Psoas muscle (tissue), 8 donors: ENCODE data around the gene GSG1L. TPM values are rescaled to one million over a fixed set of nuclear protein-coding genes. Genes with fewer than 3 reads are reported as not detected.

Experiments
- ATAC-seq, 4 donors: fragments of 200-7000 bp; cut with Tn5 transposase; one replicate each; pipeline ENCODE4 v1.9.1; 2020; ENCODE audit warnings: moderate library complexity in 3 of 4, mild to moderate bottlenecking in 2 of 4
- DNase-seq, 2 donors: peaks; one replicate each; pipeline ENCODE4 v3.0.0-alpha.2; 2020
- H3K27ac ChIP-seq: fragments of 200-600 bp; one replicate; pipeline ENCODE4 v1.8.0; 2022
- H3K27me3 ChIP-seq, 3 donors: fragments of 200-600 bp in 1 of 3; one replicate each; pipeline versions ENCODE4 v1.6.1 to v1.8.0; 2013 to 2022; ENCODE audit warnings: low read length in 2 of 3, mild to moderate bottlenecking in 2 of 3, moderate library complexity in 1 of 3; ENCODE audit not compliant: insufficient read depth in 3 of 3
- H3K36me3 ChIP-seq, 2 donors: fragments of 200-600 bp in 1 of 2; one replicate each; pipeline versions ENCODE4 v1.6.1 to v1.8.0; 2013 to 2022; ENCODE audit warnings: low read depth in 1 of 2, mild to moderate bottlenecking in 1 of 2, moderate library complexity in 1 of 2; ENCODE audit not compliant: insufficient read depth in 1 of 2
- H3K4me1 ChIP-seq: fragments of 200-600 bp; one replicate; pipeline ENCODE4 v1.8.0; 2022
- H3K4me3 ChIP-seq: fragments of 200-600 bp; one replicate; pipeline ENCODE4 v1.8.0; 2022; ENCODE audit warnings: mild to moderate bottlenecking
- H3K9me3 ChIP-seq: fragments of 200-600 bp; one replicate; pipeline ENCODE4 v1.8.0; 2022
- CTCF ChIP-seq: fragments of 200-600 bp; IDR thresholded peaks from one replicate; pipeline ENCODE4 v1.8.0; 2022; ENCODE audit warnings: antibody characterized with exemption
- WGBS, 3 donors: extraction: QIAGEN DNeasy Blood & Tissue Kit; methylation state at CpG; one replicate each; pipeline versions ENCODE4 v1.1.6 to v1.1.7; 2013; 5-methylcytosine and 5-hydroxymethylcytosine counted together
- intact Hi-C, 2 donors: fragments of 100-400 bp; cut with DNase I; formaldehyde crosslinking; loops; one replicate each; pipeline versions ENCODE4 v1.11.0 to v1.14.2; 2022
- polyA plus RNA-seq, 3 donors: library from polyadenylated mRNA; stranded (reverse); fragments of 200-250 nt; gene quantifications; one replicate each; pipeline ENCODE4 v1.2.3, GENCODE V29; 2013
- total RNA-seq, 4 donors: library from RNA; stranded (reverse); fragmentation: NEBNext Ultra II Directional in 2 of 4; extraction: Animal tissue kit (Norgen Biotek cat#: 25700) in 2 of 4; gene quantifications; one replicate each; pipeline versions ENCODE4 v1.2.1 to v1.2.4, GENCODE V29; 2021 to 2023
- donor health status: healthy with polysubstance abuse.
- donor health status: DM: no; HTN: no; CAD: no; lungs with moderate emphysema.
- donor health status: Bipolar disorder and iron deficiency.
- donor health status: healthy.
- donor health status: DM: yes; HTN: yes; CAD: no.
- donor health status: DM: no; HTN: no; CAD: no.
- donor health status: DM: no; HTN: no; CAD: no.
- donor health status: DM: yes; HTN: yes; CAD: no.

The GSG1L gene
- total and polyA plus RNA-seq, 7 donors: 0.04 to 0.17 (median 0.08) TPM; not detected in 2

- H3K4me1 ChIP-seq: no peaks in the 10 kb centered on the region
- peaks cover 13% of the 10 kb centered on the region for H3K9me3 ChIP-seq
- H3K36me3 ChIP-seq: no peaks in the 10 kb centered on the region
- 96 to 100% (median 97%) methylated on average over 3 of the region's 3 CpGs for WGBS, 3 donors
- TF ChIP-seq CTCF: no peak
- DNase-seq (no peak), ATAC-seq (no peak)
- no peak overlapping the region for H3K4me3 ChIP-seq
- no peaks in the 10 kb centered on the region for H3K27me3 ChIP-seq
- intact Hi-C loops: no loop called here
- H3K27ac ChIP-seq: no peak overlapping the region
Measured at GRCh38 chr16:27993587-27993986, 69.9 kb downstream of the GSG1L start.

GRCh38 chr16:27991876-27992275, 71.6 kb downstream of the GSG1L start:
- Histone ChIP-seq H3K27ac (no peak overlapping the region), H3K36me3 (no peaks in the 10 kb centered on the region), H3K27me3 (no peaks in the 10 kb centered on the region), H3K4me1 (no peaks in the 10 kb centered on the region), H3K9me3 (peaks cover 13% of the 10 kb centered on the region), H3K4me3 (no peak overlapping the region)
- no peak for TF ChIP-seq CTCF
- intact Hi-C loops: no loop called here
- no peak for DNase-seq
- WGBS, 3 donors: 79 to 99% (median 86%) methylated on average over 9 of the region's 9 CpGs
- ATAC-seq: no peak

- no peak for TF ChIP-seq CTCF
- Histone ChIP-seq H3K27ac (no peak overlapping the region), H3K27me3 (no peaks in the 10 kb centered on the region), H3K36me3 (no peaks in the 10 kb centered on the region), H3K4me3 (no peak overlapping the region), H3K9me3 (peaks cover 4% of the 10 kb centered on the region), H3K4me1 (no peaks in the 10 kb centered on the region)
- ATAC-seq (no peak), DNase-seq (no peak)
- WGBS, 3 donors: 93 to 96% (median 95%) methylated on average over 5 of the region's 5 CpGs
- intact Hi-C loops: no loop called here
Measured at GRCh38 chr16:27985981-27986380, 77.5 kb downstream of the GSG1L start.

DNA sequence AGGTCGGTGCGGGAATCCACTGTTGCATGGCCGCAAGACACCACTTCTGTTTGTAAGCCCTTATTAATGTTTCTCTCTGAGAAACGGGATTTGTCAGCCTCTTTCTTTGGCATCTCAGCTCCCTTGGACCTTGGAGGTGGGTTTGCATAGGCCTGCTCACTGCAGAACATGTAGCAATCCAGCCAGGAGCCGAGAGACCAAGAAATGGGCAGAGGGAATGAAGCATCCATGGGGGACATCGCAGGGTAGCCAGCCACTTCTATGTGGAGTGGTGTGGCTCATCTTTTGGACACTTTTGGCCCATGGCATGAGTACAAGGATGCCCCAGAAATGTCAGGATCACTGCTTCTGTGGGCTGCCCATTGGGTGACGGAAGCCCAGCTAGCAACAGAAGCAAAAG, 79.4 kb downstream of the GSG1L start:
- ATAC-seq (no peak), DNase-seq (no peak)
- no peak overlapping the region for H3K4me3 ChIP-seq
- no peak for TF ChIP-seq CTCF
- 86 to 90% (median 89%) methylated on average over 7 of the region's 7 CpGs for WGBS, 3 donors
- no peaks in the 10 kb centered on the region for H3K4me1 ChIP-seq
- intact Hi-C loops: no loop called here
- peaks cover 4% of the 10 kb centered on the region for H3K9me3 ChIP-seq
- H3K27ac ChIP-seq: no peak overlapping the region
- H3K27me3 ChIP-seq: no peaks in the 10 kb centered on the region
- no peaks in the 10 kb centered on the region for H3K36me3 ChIP-seq

DNA sequence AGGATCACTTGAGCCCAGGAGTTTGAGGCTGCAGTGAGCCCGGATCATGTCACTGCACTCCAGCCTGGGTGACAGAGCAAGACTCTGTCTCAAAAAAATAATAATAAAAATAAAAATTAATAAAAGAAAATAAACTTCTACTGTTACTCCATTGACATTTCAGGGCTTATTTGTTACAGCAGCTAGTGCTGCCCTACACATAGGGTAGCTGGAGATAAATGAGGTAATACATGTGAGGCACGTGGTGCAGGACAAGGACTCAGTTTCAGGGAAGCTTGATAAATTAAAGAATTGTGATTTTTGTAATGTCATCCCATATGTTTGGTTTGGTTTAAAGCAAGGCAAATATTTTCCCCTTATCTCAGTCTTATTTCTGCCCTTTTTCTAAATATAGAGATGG, 80.3 kb downstream of the GSG1L start:
- 66 to 96% (median 68%) methylated on average over 2 of the region's 2 CpGs for WGBS, 3 donors
- intact Hi-C loops: no loop called here

More for the DNA sequence above, 80.3 kb downstream of the GSG1L start:
- no peaks in the 10 kb centered on the region for H3K4me1 ChIP-seq
- H3K9me3 ChIP-seq: peaks cover 4% of the 10 kb centered on the region
- no peak for DNase-seq
- H3K4me3 ChIP-seq: no peak overlapping the region
- no peaks in the 10 kb centered on the region for H3K36me3 ChIP-seq
- no peak for ATAC-seq
- peaks cover 0 to 4% (median 0%) of the 10 kb centered on the region in 3 donors for H3K27me3 ChIP-seq
- H3K27ac ChIP-seq: no peak overlapping the region
- TF ChIP-seq CTCF: no peak
